ENCODE measurements around the gene IL13RA2. TPM values are rescaled to one million over a fixed set of nuclear protein-coding genes. Genes with fewer than 3 reads are reported as not detected.

The IL13RA2 gene
- total and polyA plus RNA-seq, 2 of the 13 experiments (the other 11 are each of a cell fraction or from before 2014, with no cell fraction given): not detected

- ATAC-seq (no peak), FAIRE-seq (no peak)
Measured at GRCh38 chrX:115060013-115060412, 42.6 kb upstream of the IL13RA2 start.

More at GRCh38 chrX:115060013-115060412, 42.6 kb upstream of the IL13RA2 start:
- Histone ChIP-seq H2AFZ (ENCODE audit: low read length) (no peak overlapping the region), H3K9ac (ENCODE audit: insufficient read depth, low read depth, low read length) (no peak overlapping the region), H3K36me3 (replicated peaks in 1 of 2; ENCODE audit: control insufficient read depth in 1 of 2, insufficient read depth in 2 of 2, low read length in 2 of 2) (no peaks in the 10 kb centered on the region), H3K4me1 (ENCODE audit: insufficient read depth, low read length) (no peaks in the 10 kb centered on the region), H3K79me2 (ENCODE audit: insufficient read depth, low read length) (no peaks in the 10 kb centered on the region), H3K4me2 (ENCODE audit: low read depth, low read length) (no peak overlapping the region), H3K4me3 (replicated peaks in 1 of 3; ENCODE audit: insufficient read depth in 1 of 3, low read depth in 2 of 3, low read length in 3 of 3) (no peak overlapping the region), H3K9me3 (ENCODE audit: low read length) (no peaks in the 10 kb centered on the region), H4K20me1 (ENCODE audit: insufficient read depth, low read length) (no peaks in the 10 kb centered on the region), H3K27ac (ENCODE audit: extremely low read length, insufficient read depth, low read length) (no peak overlapping the region), H3K27me3 (ENCODE audit: control insufficient read depth in 1 of 2, insufficient read depth in 2 of 2, low read length in 2 of 2) (no peaks in the 10 kb centered on the region)
- no peak for DNase-seq (ENCODE audit: low spot score)
- ChIA-PET CTCF (ENCODE audit: low intra/inter-chr PET ratio, low total read pairs) (no interaction called here), POLR2A (no interaction called here)
- intact Hi-C loops (cut with micrococcal nuclease; ENCODE audit: unreplicated experiment) (no loop called here), in situ Hi-C loops (cut with HindIII; ENCODE audit: extremely low pct_ligation_motif_present, low pct_unique_long_range_greater_than_20kb) (no loop called here)
- TF ChIP-seq TFDP1 (CRISPR knock-in tag; IDR thresholded peaks at IDR 0.05; ENCODE audit: borderline replicate concordance): no peak
- no peak for TF ChIP-seq TOPORS (CRISPR knock-in tag; IDR thresholded peaks at IDR 0.05)
- no peak for TF ChIP-seq ZSCAN9 (CRISPR knock-in tag; IDR thresholded peaks at IDR 0.05; ENCODE audit: borderline replicate concordance)
- no peak for TF ChIP-seq ZNF101 (CRISPR knock-in tag; IDR thresholded peaks at IDR 0.05; ENCODE audit: borderline replicate concordance, low read depth)
- no peak for TF ChIP-seq ZNF709 (CRISPR knock-in tag; IDR thresholded peaks at IDR 0.05)
- no peak for TF ChIP-seq KLF9 (CRISPR knock-in tag; IDR thresholded peaks at IDR 0.05; ENCODE audit: low read depth)
- TF ChIP-seq TAF1 (CRISPR knock-in tag; IDR thresholded peaks at IDR 0.05): no peak
- no peak for TF ChIP-seq SRSF4 (IDR thresholded peaks at IDR 0.05; ENCODE audit: low read depth, low read length, poor library complexity, severe bottlenecking)
- no peak for TF ChIP-seq NFRKB (IDR thresholded peaks at IDR 0.05)
- no peak for TF ChIP-seq ZNF160 (CRISPR knock-in tag; IDR thresholded peaks at IDR 0.05)
- no peak for TF ChIP-seq ZNF780A (CRISPR knock-in tag; IDR thresholded peaks at IDR 0.05)
- TF ChIP-seq ZNF772 (CRISPR knock-in tag; IDR thresholded peaks at IDR 0.05): no peak
- no peak for TF ChIP-seq ZFP90 (CRISPR knock-in tag; IDR thresholded peaks at IDR 0.05; ENCODE audit: borderline replicate concordance)
- TF ChIP-seq KDM4B (CRISPR knock-in tag; IDR thresholded peaks at IDR 0.05): no peak
- TF ChIP-seq ZMAT3 (CRISPR knock-in tag; conservative IDR thresholded peaks at IDR 0.05): no peak
- TF ChIP-seq ZBTB38 (CRISPR knock-in tag; IDR thresholded peaks at IDR 0.05): no peak
- TF ChIP-seq ZNF75D (CRISPR knock-in tag; IDR thresholded peaks at IDR 0.05; ENCODE audit: borderline replicate concordance): no peak
- no peak for TF ChIP-seq ZNF770 (CRISPR knock-in tag; IDR thresholded peaks at IDR 0.05)
- 0% methylated on average over 2 of the region's 2 CpGs for WGBS (ENCODE audit: low lambda C conversion rate)
- BruUV-seq (replicated peaks): no TSS peak
